ENCODE results near the gene XXYLT1.
"Not testable (repeated sequence)": the region's sequence is repeated elsewhere in the genome, so short reads cannot be mapped to it uniquely, and the experiment has no call there.

- not testable (repeated sequence) for TF ChIP-seq NFRKB (IDR thresholded peaks at IDR 0.05); BHLHE40 (IDR thresholded peaks at IDR 0.05; ENCODE audit: borderline replicate concordance); HDGF (IDR thresholded peaks at IDR 0.05; ENCODE audit: borderline replicate concordance); ELF4 (IDR thresholded peaks at IDR 0.05); FOXM1 (IDR thresholded peaks at IDR 0.05; ENCODE audit: borderline replicate concordance); CTBP1 (IDR thresholded peaks at IDR 0.05; ENCODE audit: borderline replicate concordance); FOXA1 (IDR thresholded peaks at IDR 0.05); SP1 (IDR thresholded peaks at IDR 0.05); SUZ12 (IDR thresholded peaks at IDR 0.05); PKNOX1 (IDR thresholded peaks at IDR 0.05)
These were observed 163.9 kb downstream of the XXYLT1 start for GRCh38 chr3:195107031-195107430.

Data from HEK293T (cell line).